A375 (cell line): ENCODE results near the gene TGIF2. TPM values are rescaled to one million over a fixed set of nuclear protein-coding genes. Genes with fewer than 3 reads are reported as not detected.

Experiments
- small RNA-seq: library from RNA; depleted of rRNA; stranded (forward); fragments of <200 nt; gene quantifications from one replicate; pipeline ENCODE3, GENCODE V24; 2014
- total RNA-seq: library from RNA; depleted of rRNA; stranded (reverse); fragments of >200 nt; shearing (Covaris generic); gene quantifications from 2 replicates; pipeline ENCODE4 v1.2.3, GENCODE V29; 2014; rRNA removed

The TGIF2 gene
- 21.0 and 27.7 TPM in 2 replicates for total RNA-seq

GRCh38 chr20:36573103-36573797 is at the start of gene TGIF2:
Gene TGIF2 (plus strand): TSS chr20:36573597. CDS start chr20:36578775, 5,178 bp downstream.

GRCh38 chr20:36541227-36541767 is 32.1 kb upstream of the TGIF2 start, which contains the start of gene MYL9:
Gene MYL9 (plus strand): TSS chr20:36541519. CDS start chr20:36544885, 3,366 bp downstream.

GRCh38 chr20:36605399-36606157 is 32.2 kb downstream of the TGIF2 start, which contains the start of gene RAB5IF:
Gene RAB5IF (plus strand): TSS chr20:36605779. CDS start chr20:36605952, 173 bp downstream.

Small RNA genes lying within 50 kb of the gene (small RNA-seq; reads per million reads assigned to genes)
- gene RF00017: not detected

Other genes with a start within 250 kb of the TGIF2 start
- 3.1 and 3.2 TPM in 2 replicates for gene MYL9, start 32.1 kb upstream of the TGIF2 start, total RNA-seq
- 99.0 and 102 TPM in 2 replicates for gene RAB5IF, start 32.2 kb downstream of the TGIF2 start, total RNA-seq
- gene SLA2, start 72.6 kb downstream of the TGIF2 start, total RNA-seq: 0.08 TPM in 1 of 2 replicates, not detected in the other
- 12.0 and 12.9 TPM in 2 replicates for gene NDRG3, start 172.5 kb downstream of the TGIF2 start, total RNA-seq
- 33.7 and 38.7 TPM in 2 replicates for gene DSN1, start 200.2 kb downstream of the TGIF2 start, total RNA-seq